ENCODE measurements around the gene SUPT4H1.

The SUPT4H1 gene

GRCh38 chr17:58312021-58312630 is 39.9 kb downstream of the SUPT4H1 start:
- no peak for TF ChIP-seq CTCF (IDR thresholded peaks at IDR 0.05; ENCODE audit: low read length, missing control alignments)
- H3K4me3 ChIP-seq (replicated peaks; ENCODE audit: low read depth, low read length), result no peak overlapping the region
- no peak for DNase-seq (ENCODE audit: low read depth)

GRCh38 chr17:58311429-58311894 is 40.5 kb downstream of the SUPT4H1 start:
- TF ChIP-seq CTCF (IDR thresholded peaks at IDR 0.05; ENCODE audit: low read length, missing control alignments), result no peak
- no peak overlapping the region for H3K4me3 ChIP-seq (replicated peaks; ENCODE audit: low read depth, low read length)

GRCh38 chr17:58310511-58311428 is 41.2 kb downstream of the SUPT4H1 start:
- H3K4me3 ChIP-seq (replicated peaks; ENCODE audit: low read depth, low read length), result no peak overlapping the region
- no peak for DNase-seq (ENCODE audit: low read depth)
- TF ChIP-seq CTCF (IDR thresholded peaks at IDR 0.05; ENCODE audit: low read length, missing control alignments), result no peak

More at GRCh38 chr17:58311429-58311894, 40.5 kb downstream of the SUPT4H1 start:
- DNase-seq (ENCODE audit: low read depth), result no peak

- TF ChIP-seq CTCF (IDR thresholded peaks at IDR 0.05; ENCODE audit: low read length, missing control alignments), result no peak
- DNase-seq (ENCODE audit: low read depth), result no peak
- H3K4me3 ChIP-seq (replicated peaks; ENCODE audit: low read depth, low read length), result no peak overlapping the region
Measured at GRCh38 chr17:58309918-58310259, 42.1 kb downstream of the SUPT4H1 start.

- DNase-seq (ENCODE audit: low read depth), result no peak
- no peak overlapping the region for H3K4me3 ChIP-seq (replicated peaks; ENCODE audit: low read depth, low read length)
- TF ChIP-seq CTCF (IDR thresholded peaks at IDR 0.05; ENCODE audit: low read length, missing control alignments), result no peak
Measured at GRCh38 chr17:58308985-58309917, 42.8 kb downstream of the SUPT4H1 start.

GRCh38 chr17:58308173-58308984 is 43.6 kb downstream of the SUPT4H1 start:
- no peak overlapping the region for H3K4me3 ChIP-seq (replicated peaks; ENCODE audit: low read depth, low read length)
- no peak for DNase-seq (ENCODE audit: low read depth)
- peak; percentile 27 for TF ChIP-seq CTCF (IDR thresholded peaks at IDR 0.05; ENCODE audit: low read length, missing control alignments)
